Measurements from ENCODE around the gene INTS3. TPM values are rescaled to one million over a fixed set of nuclear protein-coding genes. Genes with fewer than 3 reads are reported as not detected.

The INTS3 gene
- polyA plus RNA-seq, 1 donor from 2014 or later = 29.9 TPM

DNA sequence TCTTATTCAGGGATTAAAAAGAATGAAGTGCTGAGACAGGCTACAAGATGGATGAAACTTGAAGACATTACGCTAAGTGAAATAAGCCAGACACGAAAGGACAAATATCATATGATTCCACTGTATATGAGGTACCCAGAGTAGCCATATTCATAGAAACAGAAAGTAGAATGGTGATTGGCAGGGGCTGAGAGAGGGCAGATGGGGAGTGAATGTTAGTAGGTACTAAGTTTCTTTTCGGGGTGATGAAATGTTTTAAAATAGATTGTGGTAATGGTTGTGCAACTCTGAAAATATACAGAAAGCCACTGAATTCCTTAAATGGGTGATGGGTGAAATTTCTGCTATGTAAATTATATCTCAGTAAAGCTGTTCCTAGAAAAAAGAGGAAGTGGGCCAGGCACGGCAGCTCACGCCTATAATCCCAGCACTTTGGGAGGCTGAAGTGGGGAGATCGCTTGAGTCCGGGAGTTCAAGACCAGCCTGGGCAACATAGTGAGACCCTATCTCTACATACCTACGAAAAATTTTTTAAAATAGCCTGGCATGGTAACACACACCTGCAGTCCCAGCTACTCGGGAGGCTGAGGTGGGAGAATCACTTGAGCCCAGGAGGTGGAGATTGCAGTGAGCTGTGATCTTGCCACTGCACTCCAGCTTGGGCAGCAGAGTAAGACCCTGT is 63.3 kb downstream of the INTS3 start:
- TF ChIP-seq TAF1 (IDR thresholded peaks at IDR 0.05; ENCODE audit: low read depth) (no peak), EP300 (conservative IDR thresholded peaks at IDR 0.05; ENCODE audit: poor library complexity, severe bottlenecking) (no peak), RAD21 (conservative IDR thresholded peaks at IDR 0.05) (no peak)
- TF ChIP-seq, protein P1, sequence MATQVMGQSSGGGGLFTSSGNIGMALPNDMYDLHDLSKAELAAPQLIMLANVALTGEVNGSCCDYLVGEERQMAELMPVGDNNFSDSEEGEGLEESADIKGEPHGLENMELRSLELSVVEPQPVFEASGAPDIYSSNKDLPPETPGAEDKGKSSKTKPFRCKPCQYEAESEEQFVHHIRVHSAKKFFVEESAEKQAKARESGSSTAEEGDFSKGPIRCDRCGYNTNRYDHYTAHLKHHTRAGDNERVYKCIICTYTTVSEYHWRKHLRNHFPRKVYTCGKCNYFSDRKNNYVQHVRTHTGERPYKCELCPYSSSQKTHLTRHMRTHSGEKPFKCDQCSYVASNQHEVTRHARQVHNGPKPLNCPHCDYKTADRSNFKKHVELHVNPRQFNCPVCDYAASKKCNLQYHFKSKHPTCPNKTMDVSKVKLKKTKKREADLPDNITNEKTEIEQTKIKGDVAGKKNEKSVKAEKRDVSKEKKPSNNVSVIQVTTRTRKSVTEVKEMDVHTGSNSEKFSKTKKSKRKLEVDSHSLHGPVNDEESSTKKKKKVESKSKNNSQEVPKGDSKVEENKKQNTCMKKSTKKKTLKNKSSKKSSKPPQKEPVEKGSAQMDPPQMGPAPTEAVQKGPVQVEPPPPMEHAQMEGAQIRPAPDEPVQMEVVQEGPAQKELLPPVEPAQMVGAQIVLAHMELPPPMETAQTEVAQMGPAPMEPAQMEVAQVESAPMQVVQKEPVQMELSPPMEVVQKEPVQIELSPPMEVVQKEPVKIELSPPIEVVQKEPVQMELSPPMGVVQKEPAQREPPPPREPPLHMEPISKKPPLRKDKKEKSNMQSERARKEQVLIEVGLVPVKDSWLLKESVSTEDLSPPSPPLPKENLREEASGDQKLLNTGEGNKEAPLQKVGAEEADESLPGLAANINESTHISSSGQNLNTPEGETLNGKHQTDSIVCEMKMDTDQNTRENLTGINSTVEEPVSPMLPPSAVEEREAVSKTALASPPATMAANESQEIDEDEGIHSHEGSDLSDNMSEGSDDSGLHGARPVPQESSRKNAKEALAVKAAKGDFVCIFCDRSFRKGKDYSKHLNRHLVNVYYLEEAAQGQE (IDR thresholded peaks at IDR 0.05; ENCODE audit: borderline replicate concordance) = no peak
- TF ChIP-seq, protein P2, sequence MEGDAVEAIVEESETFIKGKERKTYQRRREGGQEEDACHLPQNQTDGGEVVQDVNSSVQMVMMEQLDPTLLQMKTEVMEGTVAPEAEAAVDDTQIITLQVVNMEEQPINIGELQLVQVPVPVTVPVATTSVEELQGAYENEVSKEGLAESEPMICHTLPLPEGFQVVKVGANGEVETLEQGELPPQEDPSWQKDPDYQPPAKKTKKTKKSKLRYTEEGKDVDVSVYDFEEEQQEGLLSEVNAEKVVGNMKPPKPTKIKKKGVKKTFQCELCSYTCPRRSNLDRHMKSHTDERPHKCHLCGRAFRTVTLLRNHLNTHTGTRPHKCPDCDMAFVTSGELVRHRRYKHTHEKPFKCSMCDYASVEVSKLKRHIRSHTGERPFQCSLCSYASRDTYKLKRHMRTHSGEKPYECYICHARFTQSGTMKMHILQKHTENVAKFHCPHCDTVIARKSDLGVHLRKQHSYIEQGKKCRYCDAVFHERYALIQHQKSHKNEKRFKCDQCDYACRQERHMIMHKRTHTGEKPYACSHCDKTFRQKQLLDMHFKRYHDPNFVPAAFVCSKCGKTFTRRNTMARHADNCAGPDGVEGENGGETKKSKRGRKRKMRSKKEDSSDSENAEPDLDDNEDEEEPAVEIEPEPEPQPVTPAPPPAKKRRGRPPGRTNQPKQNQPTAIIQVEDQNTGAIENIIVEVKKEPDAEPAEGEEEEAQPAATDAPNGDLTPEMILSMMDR (IDR thresholded peaks at IDR 0.05; ENCODE audit: poor library complexity, severe bottlenecking) = no peak

DNA sequence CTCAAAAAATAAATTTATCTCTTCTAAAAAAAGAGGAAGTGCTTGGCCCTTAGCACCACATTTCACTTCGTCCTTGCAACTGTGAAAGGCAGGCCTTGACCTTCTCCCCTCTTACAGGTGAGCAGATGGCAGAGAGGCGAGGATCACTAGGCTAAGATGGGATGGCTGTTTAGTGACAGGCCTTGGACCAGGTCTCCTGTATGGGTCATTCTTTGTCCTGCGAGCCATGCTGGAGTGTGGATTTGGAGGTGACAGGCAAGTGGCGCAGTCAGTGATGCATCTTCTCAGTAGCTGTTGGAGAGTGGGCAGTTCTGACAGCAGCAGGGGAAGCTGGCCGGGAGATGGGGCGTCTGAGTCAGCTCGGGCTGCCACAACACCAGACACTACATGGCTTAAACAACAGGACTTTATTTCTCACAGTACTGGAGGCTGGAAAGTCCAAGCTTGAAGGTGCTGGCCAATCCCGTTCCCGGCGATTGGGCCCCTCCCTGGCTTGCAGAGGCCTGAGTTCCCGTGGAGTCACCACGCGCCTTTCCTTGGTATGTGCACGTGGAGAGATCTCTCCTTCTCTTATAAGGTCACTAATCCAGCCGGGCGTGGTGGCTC is 63.9 kb downstream of the INTS3 start:
- Histone ChIP-seq H2AFZ (ENCODE audit: low read depth, low read length) (no peak overlapping the region), H3K27me3 (ENCODE audit: insufficient read depth, low read depth, low read length) (no peaks in the 10 kb centered on the region), H3K4me3 (ENCODE audit: low read length) (no peak overlapping the region), H3K9ac (ENCODE audit: low read length) (no peak overlapping the region), H4K20me1 (ENCODE audit: insufficient read depth) (no peaks in the 10 kb centered on the region), H3K9me3 (ENCODE audit: low read length) (no peaks in the 10 kb centered on the region), H3F3A (ENCODE audit: insufficient read depth, low read length, poor library complexity, severe bottlenecking) (no peaks in the 10 kb centered on the region), H3K27ac (ENCODE audit: low read length) (no peak overlapping the region), H3K4me2 (ENCODE audit: low read length) (no peak overlapping the region), H3K9me2 (ENCODE audit: insufficient read depth, low read length) (no peaks in the 10 kb centered on the region), H3K36me3 (ENCODE audit: insufficient read depth, low read length) (no peaks in the 10 kb centered on the region), H3K79me2 (replicated peaks; ENCODE audit: insufficient read depth, low read length) (no peaks in the 10 kb centered on the region)
- TF ChIP-seq SMC3 (conservative IDR thresholded peaks at IDR 0.05; ENCODE audit: poor library complexity) = no peak
- no peak for TF ChIP-seq EP300 (conservative IDR thresholded peaks at IDR 0.05; ENCODE audit: poor library complexity, severe bottlenecking)
- TF ChIP-seq MXI1 (conservative IDR thresholded peaks at IDR 0.05; ENCODE audit: poor library complexity, severe bottlenecking) = no peak
- no peak for TF ChIP-seq POLR2AphosphoS5 (IDR thresholded peaks at IDR 0.05)
- no peak for TF ChIP-seq RAD21 (conservative IDR thresholded peaks at IDR 0.05)
- no peak for TF ChIP-seq EZH2 (IDR thresholded peaks at IDR 0.05; ENCODE audit: borderline replicate concordance, insufficient read depth, low read length, poor library complexity, severe bottlenecking)
- no peak for TF ChIP-seq TAF1 (IDR thresholded peaks at IDR 0.05; ENCODE audit: low read depth)
- TF ChIP-seq, protein P1 (IDR thresholded peaks at IDR 0.05; ENCODE audit: borderline replicate concordance) = no peak
- TF ChIP-seq, protein P2 (IDR thresholded peaks at IDR 0.05; ENCODE audit: poor library complexity, severe bottlenecking) = no peak

More for the DNA sequence above, 63.3 kb downstream of the INTS3 start:
- Histone ChIP-seq H3K9me2 (ENCODE audit: insufficient read depth, low read length) (no peaks in the 10 kb centered on the region), H2AFZ (ENCODE audit: low read depth, low read length) (no peak overlapping the region), H3K79me2 (replicated peaks; ENCODE audit: insufficient read depth, low read length) (no peaks in the 10 kb centered on the region), H3F3A (ENCODE audit: insufficient read depth, low read length, poor library complexity, severe bottlenecking) (no peaks in the 10 kb centered on the region), H3K9ac (ENCODE audit: low read length) (no peak overlapping the region), H4K20me1 (ENCODE audit: insufficient read depth) (no peaks in the 10 kb centered on the region), H3K36me3 (ENCODE audit: insufficient read depth, low read length) (no peaks in the 10 kb centered on the region), H3K4me3 (ENCODE audit: low read length) (no peak overlapping the region), H3K9me3 (ENCODE audit: low read length) (no peaks in the 10 kb centered on the region), H3K4me2 (ENCODE audit: low read length) (no peak overlapping the region), H3K27me3 (ENCODE audit: insufficient read depth, low read depth, low read length) (no peaks in the 10 kb centered on the region), H3K27ac (ENCODE audit: low read length) (no peak overlapping the region)
